Prostate gland (tissue), 2 donors: ENCODE results near the gene APBA1. TPM values are rescaled to one million over a fixed set of nuclear protein-coding genes. Genes with fewer than 3 reads are reported as not detected.
"Not testable (repeated sequence)": the region's sequence is repeated elsewhere in the genome, so short reads cannot be mapped to it uniquely, and the experiment has no call there.

Experiments
- DNase-seq: peaks from one replicate; pipeline ENCODE4 v3.0.0-alpha.2; 2019; ENCODE audit warnings: low spot score
- H3K27ac ChIP-seq, 2 donors: fragments of 200-600 bp; sonication (generic); 2 replicates each; pipeline ENCODE4 v1.5.1; 2017 to 2019
- H3K27me3 ChIP-seq: fragments of 200-600 bp; sonication (generic); replicated peaks from 2 replicates; pipeline ENCODE4 v1.5.1; 2019; ENCODE audit not compliant: insufficient read depth
- H3K36me3 ChIP-seq, 2 donors: fragments of 200-600 bp; sonication (generic); 1 replicate in 1 of 2; 2 replicates in 1 of 2; pipeline versions ENCODE4 v1.5.1 to v1.8.1; 2017 to 2019
- H3K4me1 ChIP-seq: fragments of 200-600 bp; sonication (generic); replicated peaks from 2 replicates; pipeline ENCODE4 v1.5.1; 2019
- H3K4me3 ChIP-seq, 2 donors: fragments of 200-600 bp; sonication (generic); 2 replicates each; pipeline ENCODE4 v1.5.1; 2017 to 2019
- H3K9me3 ChIP-seq: fragments of 200-600 bp; sonication (generic); 2 replicates; pipeline ENCODE4 v1.5.1; 2017
- POLR2A ChIP-seq: fragments of 450-650 bp; IDR thresholded peaks from one replicate; pipeline ENCODE4 v1.6.1; 2016; ENCODE audit warnings: antibody characterized with exemption, mild to moderate bottlenecking
- POLR2AphosphoS5 ChIP-seq: sonication (generic); formaldehyde crosslinking; IDR thresholded peaks from one replicate; pipeline ENCODE4 v1.6.1; 2017; ENCODE audit warnings: antibody characterized with exemption
- WGBS: methylation state at CpG from one replicate; pipeline ENCODE4 v1.1.5; 2018; 5-methylcytosine and 5-hydroxymethylcytosine counted together
- intact Hi-C: fragments of 100-400 bp; cut with DNase I; formaldehyde crosslinking; loops from one replicate; pipeline ENCODE4 v1.14.2; 2022
- total RNA-seq, 2 donors: library from RNA; depleted of rRNA; stranded (reverse); fragments of >200 nt; gene quantifications; one replicate each; pipeline ENCODE4 v1.1.0, GENCODE V29; 2016
- TF ChIP-seq, protein P1 (sequence below), 4 experiments: fragments of 200-600 bp in 2 of 4; fragments of 450-650 bp in 2 of 4; sonication (generic) in 2 of 4; IDR thresholded peaks; 1 replicate in 3 of 4; 2 replicates in 1 of 4; pipeline ENCODE4 v1.5.1; 2016 to 2019; ENCODE audit warnings: antibody characterized with exemption in 4 of 4, mild to moderate bottlenecking in 2 of 4, moderate library complexity in 2 of 4

APBA1 gene
- total RNA-seq, 2 donors from 2014 or later: 2.2 to 7.5 TPM

DNA sequence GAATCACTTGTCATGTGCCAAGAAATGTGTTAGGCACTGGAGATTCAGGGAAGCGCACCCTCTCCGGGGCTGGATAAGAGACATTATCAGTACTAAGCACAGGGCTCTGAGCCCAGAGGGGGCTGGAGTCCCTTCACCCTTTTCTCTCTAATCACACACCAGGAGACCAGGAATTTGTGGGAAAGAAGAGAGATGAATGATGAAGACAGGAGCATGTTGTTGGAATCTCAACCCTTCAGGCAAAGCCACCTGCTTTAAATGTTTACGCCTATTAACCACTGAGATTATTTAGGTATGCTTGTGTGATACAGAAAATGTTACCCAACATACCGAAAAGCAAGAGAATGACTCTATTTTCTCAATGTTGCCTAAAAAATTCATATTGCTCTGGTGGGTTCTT lies 227.4 kb downstream of the APBA1 start:
- no peaks in the 10 kb centered on the region for H3K9me3 ChIP-seq
- WGBS: 98% methylated on average over 4 of the region's 4 CpGs
- H3K27me3 ChIP-seq: no peaks in the 10 kb centered on the region
- H3K4me1 ChIP-seq: no peaks in the 10 kb centered on the region
- no peak overlapping the region for H3K4me3 ChIP-seq
- no peak for DNase-seq
- intact Hi-C loops: no loop called here
- no peaks in the 10 kb centered on the region for H3K36me3 ChIP-seq
- no peak for TF ChIP-seq POLR2A
- TF ChIP-seq POLR2AphosphoS5: no peak
- TF ChIP-seq, protein P1, sequence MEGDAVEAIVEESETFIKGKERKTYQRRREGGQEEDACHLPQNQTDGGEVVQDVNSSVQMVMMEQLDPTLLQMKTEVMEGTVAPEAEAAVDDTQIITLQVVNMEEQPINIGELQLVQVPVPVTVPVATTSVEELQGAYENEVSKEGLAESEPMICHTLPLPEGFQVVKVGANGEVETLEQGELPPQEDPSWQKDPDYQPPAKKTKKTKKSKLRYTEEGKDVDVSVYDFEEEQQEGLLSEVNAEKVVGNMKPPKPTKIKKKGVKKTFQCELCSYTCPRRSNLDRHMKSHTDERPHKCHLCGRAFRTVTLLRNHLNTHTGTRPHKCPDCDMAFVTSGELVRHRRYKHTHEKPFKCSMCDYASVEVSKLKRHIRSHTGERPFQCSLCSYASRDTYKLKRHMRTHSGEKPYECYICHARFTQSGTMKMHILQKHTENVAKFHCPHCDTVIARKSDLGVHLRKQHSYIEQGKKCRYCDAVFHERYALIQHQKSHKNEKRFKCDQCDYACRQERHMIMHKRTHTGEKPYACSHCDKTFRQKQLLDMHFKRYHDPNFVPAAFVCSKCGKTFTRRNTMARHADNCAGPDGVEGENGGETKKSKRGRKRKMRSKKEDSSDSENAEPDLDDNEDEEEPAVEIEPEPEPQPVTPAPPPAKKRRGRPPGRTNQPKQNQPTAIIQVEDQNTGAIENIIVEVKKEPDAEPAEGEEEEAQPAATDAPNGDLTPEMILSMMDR (IDR thresholded peaks at IDR 0.05): no peak
- no peak overlapping the region for H3K27ac ChIP-seq

DNA sequence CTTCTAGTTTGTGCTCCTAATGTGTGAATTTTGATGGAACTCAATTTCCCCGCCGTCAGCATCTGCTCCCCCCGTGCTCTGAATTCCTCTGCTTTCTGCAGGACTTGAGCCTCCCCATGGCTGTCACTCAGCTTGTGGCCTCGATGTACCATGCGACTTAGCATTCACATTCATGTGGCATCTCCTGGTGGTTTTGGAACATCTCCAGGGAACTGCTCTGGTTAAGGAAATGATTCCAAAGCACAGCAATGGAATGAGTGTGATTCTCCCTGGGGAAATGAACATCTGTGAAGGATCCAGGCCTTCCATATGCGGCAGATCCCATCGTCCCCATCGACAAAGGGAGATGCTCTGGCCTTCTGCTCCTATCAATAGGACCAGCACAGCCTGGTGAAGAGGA lies 228.2 kb downstream of the APBA1 start:
- Histone ChIP-seq H3K27ac (no peak overlapping the region), H3K4me1 (no peaks in the 10 kb centered on the region), H3K27me3 (no peaks in the 10 kb centered on the region), H3K9me3 (no peaks in the 10 kb centered on the region), H3K36me3 (no peaks in the 10 kb centered on the region), H3K4me3 (no peak overlapping the region)
- intact Hi-C loops: no loop called here
- WGBS: 86% methylated on average over 8 of the region's 8 CpGs
- TF ChIP-seq POLR2A (no peak), POLR2AphosphoS5 (no peak)
- TF ChIP-seq, protein P1 (IDR thresholded peaks at IDR 0.05): no peak
- DNase-seq: no peak

DNA sequence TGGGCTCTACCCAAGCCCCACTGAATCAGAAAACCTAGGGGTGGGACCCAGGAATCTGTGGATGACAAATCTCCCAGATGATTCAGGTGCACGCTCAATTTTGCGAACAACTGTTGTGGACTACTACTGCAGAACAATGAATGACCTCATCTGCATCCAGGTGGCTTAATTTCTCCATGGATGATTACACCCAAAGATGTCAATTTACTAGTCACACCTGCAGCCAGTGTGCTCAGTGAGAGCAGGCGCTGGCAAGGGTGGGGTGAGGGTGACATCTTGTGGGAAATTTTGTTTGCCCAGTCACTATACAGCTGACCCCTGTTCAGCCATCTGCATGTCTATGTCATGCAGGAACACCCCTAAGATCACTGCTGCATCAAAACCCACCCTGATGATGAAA lies 229.0 kb downstream of the APBA1 start:
- no peak for TF ChIP-seq POLR2AphosphoS5
- TF ChIP-seq, protein P1 (IDR thresholded peaks at IDR 0.05): no peak
- TF ChIP-seq POLR2A: no peak
- intact Hi-C loops: no loop called here
- H3K9me3 ChIP-seq: no peaks in the 10 kb centered on the region
- no peak for DNase-seq
- H3K4me3 ChIP-seq: no peak overlapping the region
- 88% methylated on average over 3 of the region's 3 CpGs for WGBS
- H3K36me3 ChIP-seq: no peaks in the 10 kb centered on the region
- no peaks in the 10 kb centered on the region for H3K4me1 ChIP-seq
- no peaks in the 10 kb centered on the region for H3K27me3 ChIP-seq
- H3K27ac ChIP-seq: no peak overlapping the region

DNA sequence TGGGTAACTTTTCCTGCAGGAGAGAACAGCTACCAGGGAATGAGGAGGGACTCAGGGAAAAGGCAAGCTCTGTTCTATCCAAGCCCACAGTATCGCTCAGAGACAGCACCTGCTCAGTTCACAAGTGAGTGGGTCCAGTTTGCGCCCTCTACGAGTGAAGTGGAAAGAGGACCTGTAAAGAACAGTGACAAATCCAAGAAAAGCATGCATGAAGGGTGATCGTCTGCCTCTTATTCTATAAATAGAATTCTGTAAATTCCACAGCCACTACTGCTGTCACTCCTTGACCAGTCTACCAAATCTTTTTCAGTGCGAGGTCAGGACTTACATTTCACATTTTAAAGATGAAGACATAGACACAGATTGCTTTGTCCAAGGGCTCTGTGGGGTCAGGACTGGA lies 229.7 kb downstream of the APBA1 start:
- 84% methylated on average over 5 of the region's 5 CpGs for WGBS
- Histone ChIP-seq H3K27ac (no peak overlapping the region), H3K27me3 (no peaks in the 10 kb centered on the region), H3K4me1 (no peaks in the 10 kb centered on the region), H3K36me3 (no peaks in the 10 kb centered on the region), H3K9me3 (no peaks in the 10 kb centered on the region), H3K4me3 (no peak overlapping the region)
- no peak for DNase-seq
- intact Hi-C loops: no loop called here
- TF ChIP-seq, protein P1 (IDR thresholded peaks at IDR 0.05): no peak
- TF ChIP-seq POLR2AphosphoS5 (no peak), POLR2A (no peak)

DNA sequence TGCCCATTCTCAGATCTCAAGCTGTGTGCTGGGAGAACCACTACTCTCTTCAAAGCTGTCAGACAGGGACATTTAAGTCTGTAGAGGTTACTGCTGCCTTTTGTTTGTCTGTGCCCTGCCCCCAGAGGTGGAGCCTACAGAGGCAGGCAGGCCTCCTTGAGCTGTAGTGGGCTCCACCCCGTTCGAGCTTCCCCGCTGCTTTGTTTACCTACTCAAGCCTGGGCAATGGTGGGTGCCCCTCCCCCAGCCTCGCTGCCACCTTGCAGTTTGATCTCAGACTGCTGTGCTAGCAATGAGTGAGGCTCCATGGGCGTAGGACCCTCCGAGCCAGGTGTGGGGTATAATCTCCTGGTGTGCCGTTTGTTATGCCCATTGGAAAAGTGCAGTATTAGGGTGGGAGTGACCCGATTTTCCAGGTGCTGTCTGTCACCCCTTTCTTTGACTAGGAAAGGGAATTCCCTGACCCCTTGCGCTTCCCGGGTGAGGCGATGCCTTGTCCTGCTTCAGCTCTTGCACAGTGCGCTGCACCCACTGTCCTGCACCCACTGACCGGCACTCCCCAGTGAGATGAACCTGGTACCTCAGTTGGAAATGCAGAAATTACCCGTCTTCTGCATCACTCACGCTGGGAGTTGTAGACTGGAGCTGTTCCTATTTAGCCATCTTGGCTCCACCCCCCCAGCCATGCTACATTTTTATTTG lies 231.8 kb downstream of the APBA1 start:
- DNase-seq, H3K27me3 ChIP-seq, H3K36me3 ChIP-seq, H3K4me3 ChIP-seq, H3K4me1 ChIP-seq, H3K27ac ChIP-seq, intact Hi-C loops, H3K9me3 ChIP-seq: not testable (repeated sequence)
- WGBS: 87% methylated on average over 15 of the region's 15 CpGs

DNA sequence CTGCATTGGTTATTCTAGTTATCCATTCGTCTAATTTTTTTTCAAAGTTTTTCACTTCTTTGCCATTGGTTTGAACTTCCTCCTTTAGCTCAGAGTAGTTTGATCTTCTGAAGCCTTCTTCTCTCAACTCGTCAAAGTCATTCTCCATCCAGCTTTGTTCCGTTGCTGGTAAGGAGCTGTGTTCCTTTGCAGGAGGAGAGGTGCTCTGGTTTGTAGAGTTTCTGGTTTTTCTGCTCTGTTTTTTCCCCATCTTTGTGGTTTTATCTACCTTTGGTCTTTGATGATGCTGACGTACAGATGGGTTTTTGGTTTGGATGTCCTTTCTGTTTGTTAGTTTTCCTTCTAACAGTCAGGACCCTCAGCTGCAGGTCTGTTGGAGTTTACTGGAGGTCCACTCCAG lies 232.5 kb downstream of the APBA1 start:
- H3K9me3 ChIP-seq, H3K4me1 ChIP-seq, DNase-seq, intact Hi-C loops, H3K27ac ChIP-seq, H3K27me3 ChIP-seq, H3K36me3 ChIP-seq, H3K4me3 ChIP-seq: not testable (repeated sequence)
- 97% methylated on average over 4 of the region's 4 CpGs for WGBS
